HG03108 (cell line): ENCODE results near the gene OPCML.

ENCODE experiments used
- ATAC-seq: cut with Tn5 transposase; IDR thresholded peaks from one replicate; pipeline ENCODE4 v1.9.1; 2021; ENCODE audit warnings: moderate library complexity; ENCODE audit not compliant: unreplicated experiment

The OPCML gene

GRCh38 chr11:132864811-132865576 is 667.3 kb downstream of the OPCML start:
- ATAC-seq, result no peak

DNA sequence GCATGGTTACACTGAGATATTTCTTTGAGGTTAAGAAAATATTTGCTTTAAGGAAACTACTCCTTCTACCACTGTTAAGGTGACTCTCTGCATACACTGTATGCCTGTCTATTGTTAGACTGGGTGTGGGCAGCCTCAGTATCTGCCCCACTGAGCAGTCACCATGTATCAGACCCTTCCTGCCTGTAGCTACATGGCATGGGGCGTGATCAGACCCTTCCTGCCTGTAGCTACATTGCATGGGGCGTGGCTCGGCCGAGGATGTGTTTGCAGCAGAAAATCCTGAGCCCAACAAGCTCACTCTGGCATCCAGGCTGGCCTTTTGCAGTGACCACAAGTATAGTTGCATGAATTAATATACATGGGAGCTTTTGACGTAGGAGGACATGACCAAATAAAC is 669.4 kb downstream of the OPCML start:
- ATAC-seq, result no peak

DNA sequence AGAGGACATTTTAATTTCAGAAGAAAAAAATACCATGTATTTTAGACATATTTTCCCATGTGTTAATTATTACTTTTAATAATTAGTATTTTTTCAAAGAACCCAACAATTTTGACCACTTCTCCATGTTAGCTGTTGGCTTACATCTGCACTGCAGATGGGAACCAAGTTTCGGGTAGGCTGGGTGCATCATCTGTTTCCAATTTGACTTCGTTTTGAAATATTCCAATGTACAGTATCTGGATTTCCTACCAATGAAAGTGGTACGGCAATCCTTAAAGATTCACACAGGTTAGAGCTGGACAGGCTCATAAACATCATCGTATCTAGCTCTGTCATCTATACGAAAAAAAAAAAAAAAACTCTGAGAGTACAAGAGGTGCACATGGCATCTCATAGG is 670.2 kb downstream of the OPCML start:
- no peak for ATAC-seq

GRCh38 chr11:132859306-132859705 is 673.0 kb downstream of the OPCML start:
- no peak for ATAC-seq

- ATAC-seq, result no peak
Measured at GRCh38 chr11:132858223-132858622, 674.1 kb downstream of the OPCML start.

GRCh38 chr11:132856032-132856431 is 676.3 kb downstream of the OPCML start:
- no peak for ATAC-seq

- no peak for ATAC-seq
Measured at GRCh38 chr11:132855516-132855915, 676.8 kb downstream of the OPCML start.

GRCh38 chr11:132853886-132854285 is 678.4 kb downstream of the OPCML start:
- ATAC-seq, result no peak

DNA sequence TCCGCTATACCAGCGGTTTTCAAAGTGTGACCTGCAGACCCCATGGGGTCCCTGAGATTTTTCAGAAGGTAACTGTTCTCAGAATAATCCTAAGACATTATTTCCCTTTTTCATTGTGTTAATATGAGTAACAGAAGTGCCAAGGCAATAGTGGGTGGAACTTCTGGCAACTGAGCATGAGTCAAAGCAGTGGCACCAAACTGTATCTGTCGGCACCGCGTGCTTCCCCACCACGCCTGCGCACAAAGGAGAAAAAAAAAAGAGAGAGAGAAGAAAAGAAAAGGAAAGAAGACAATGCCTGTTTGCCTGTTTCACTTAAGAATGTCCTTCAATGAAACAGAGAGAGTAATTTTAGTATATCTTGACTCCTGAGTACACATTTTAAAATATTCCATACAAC is 679.9 kb downstream of the OPCML start:
- ATAC-seq, result no peak

- no peak for ATAC-seq
Measured at GRCh38 chr11:132851247-132851646, 681.1 kb downstream of the OPCML start.

DNA sequence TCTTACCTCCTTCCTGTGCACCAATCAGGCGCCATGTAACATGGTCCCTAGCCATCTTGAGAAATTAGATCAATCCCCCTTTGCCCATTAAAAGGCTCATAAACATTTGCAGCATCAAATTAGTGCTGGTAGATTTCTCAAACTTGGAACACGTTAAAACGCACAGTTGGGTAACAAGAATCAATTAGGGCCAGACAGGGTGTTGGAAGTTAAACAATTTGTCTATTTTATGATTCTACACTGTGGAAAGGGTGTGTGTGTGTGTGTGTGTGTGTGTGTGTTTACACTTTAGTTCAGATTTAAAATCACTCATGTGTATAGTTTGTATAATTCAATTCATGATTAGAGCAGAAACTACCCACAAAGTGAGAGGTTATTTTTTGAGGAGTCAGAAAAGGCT is 682.0 kb downstream of the OPCML start:
- no peak for ATAC-seq

DNA sequence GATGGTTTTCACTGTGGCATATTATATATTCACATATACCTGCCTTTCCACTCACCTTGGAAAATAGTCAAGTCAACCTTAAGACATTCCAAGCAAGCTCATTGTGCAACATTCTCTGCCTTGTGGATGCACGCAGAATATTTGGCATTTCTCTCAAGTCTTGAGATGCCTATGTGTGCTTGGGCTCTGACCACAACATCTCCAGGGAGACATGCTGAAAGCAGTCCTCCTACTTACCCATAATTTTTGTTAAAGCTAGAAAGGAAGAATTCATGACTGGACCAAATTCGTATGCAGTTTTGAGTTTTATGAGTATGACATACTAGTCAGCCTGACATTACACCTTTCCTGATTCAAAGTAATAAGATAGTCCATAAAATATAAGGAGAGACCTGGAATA is 684.0 kb downstream of the OPCML start:
- no peak for ATAC-seq

DNA sequence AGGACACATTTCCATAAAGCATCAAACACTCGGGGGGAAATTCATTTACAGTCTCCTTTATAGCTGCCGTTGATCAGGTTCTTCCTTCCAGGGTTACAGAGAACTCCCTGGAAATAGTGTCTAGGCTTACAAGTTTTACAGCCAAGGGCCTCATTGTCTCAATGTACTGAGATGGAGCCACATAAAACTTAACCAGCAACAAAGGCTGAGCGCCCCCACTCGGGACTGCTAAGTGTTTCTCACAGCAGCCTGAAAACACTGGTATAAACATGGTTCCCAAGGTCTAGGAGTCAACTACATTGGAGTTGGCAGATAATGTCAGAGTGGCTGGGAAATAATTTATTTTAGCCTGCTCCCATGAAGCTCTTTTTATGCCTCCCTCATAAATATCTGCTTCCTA is 686.2 kb downstream of the OPCML start:
- no peak for ATAC-seq

GRCh38 chr11:132844956-132845696 is 687.2 kb downstream of the OPCML start:
- no peak for ATAC-seq

DNA sequence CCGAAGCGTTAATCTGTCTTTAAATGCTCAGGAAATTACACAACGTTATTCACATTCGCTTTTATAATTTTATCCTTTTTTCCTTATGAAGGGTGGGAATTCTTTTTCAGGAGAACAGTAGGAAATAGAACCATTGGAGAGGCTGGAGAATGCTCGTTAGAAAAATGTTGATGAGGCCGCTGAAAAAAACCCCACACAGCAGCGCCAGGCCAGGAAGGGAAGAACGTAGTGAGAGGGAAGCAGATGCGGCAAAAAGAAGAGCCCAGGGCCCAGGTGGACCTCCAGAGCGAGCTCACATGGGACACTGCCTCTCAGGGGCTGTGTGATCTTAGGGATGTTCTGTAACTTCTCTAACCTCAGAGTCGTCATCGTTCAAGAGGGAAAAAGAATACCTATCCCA is 691.6 kb downstream of the OPCML start:
- ATAC-seq, result no peak

DNA sequence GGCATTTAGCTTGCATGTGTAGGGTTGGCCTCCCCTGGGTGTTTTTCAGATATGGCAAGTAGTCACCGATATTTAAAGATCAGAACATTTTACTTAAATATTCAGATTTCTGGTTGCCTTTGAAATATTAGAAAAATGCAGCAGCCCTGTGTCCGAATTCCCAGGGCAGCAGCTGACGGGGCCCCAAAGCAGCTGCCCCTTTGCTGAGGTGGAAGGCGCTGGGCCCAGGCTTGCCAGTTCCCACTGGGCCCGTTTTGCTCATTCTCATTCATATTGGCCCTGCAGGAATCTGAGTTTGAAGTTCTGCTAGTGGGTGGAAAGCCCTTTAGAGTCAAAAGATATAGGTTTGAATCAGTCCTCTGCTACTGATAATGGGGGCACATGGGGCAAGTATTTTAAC is 692.1 kb downstream of the OPCML start:
- ATAC-seq, result no peak

DNA sequence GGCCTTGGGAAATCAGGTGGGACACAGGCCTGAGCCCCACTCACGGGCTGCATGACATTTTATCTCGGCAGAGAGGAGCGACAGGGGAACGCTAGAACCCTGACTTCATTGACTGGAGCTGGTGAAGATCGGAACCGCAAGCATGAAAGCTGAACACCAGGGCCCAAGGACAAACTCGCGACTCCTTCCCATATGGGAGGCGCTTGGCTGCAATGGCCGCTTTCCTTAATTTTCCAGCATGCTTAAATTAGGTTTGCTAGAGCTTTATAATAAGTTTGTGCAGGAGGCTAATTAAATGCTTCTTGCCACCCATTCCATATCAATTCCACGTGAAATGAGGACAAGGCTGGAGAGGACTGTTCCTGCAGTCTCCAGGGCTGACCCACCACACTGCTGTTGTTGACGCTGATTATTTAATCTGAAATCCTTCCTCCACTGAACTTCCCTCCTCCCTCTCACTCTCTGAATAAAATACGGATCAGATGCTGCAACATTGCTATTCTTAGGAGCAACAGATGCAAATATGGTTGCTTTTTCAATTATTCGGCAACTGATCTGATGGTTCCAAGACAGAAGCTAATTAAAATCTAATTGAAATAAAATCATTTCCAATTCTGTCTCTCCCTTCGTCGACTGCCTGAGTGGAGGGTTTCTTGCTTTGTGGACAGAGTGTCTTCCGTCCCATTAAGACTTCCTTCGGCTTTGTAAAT is 692.9 kb downstream of the OPCML start:
- no peak for ATAC-seq

DNA sequence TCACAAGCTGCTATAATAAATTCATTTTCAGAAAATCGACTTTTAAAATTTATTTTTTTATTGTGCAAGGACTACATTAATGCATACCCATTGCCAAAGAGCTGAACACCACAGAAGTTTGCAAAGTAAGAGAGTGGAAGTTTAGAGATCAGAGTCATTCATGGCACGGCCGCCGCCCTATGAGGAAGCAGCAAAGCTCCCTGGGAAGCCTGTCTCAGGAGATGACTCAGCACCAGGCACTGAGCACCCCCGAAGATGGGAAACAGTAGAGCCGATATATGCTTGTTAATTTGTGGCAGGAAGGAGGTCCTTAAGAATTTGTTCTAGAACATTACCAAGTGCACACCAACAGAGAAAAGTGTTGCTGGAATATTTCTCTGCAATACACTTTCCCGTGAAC is 693.7 kb downstream of the OPCML start:
- no peak for ATAC-seq

GRCh38 chr11:132831272-132831671 is 701.0 kb downstream of the OPCML start:
- no peak for ATAC-seq

DNA sequence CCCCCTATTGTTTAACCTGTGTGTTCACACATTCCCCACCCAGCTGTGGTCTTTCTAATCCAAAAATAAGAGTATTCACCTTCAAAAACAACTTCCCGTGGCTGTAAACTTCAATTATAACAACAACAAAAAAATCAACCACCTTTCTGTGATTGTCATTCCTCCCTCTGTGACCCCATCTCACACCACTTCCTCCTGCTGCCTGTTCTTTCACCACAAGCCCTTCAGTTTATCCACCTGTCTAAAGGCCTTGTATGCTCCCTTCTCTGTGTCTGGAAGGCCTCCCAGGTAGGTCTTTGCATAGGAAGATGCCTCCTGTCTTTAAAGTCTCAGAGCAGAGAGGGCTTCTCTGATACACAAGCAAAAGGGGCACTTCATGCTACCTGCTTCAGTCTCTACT is 707.7 kb downstream of the OPCML start:
- no peak for ATAC-seq

DNA sequence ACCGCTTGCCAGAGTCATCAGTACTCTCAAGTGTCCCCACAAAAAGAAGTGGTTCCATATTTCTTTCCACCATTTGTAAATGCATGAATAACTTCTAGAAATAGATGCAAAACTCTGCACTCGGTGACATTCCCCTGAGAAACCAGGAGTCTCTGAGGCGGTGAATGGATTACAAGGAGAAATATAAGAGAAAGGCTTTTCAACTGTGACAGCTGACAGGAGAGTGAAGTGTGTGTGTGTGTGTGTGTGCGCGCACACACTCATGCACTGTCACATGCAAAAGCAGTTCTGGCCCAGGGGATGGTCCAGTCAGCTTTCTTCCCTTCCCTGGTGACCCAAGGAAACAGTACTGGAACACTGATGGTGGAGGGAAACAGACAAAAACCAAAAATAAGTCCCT is 710.0 kb downstream of the OPCML start:
- ATAC-seq, result no peak

GRCh38 chr11:132821499-132821898 is 710.8 kb downstream of the OPCML start:
- no peak for ATAC-seq
